ENCODE results near the gene NOS1AP.
A peak's percentile ranks its signal among the peaks of the same experiment; 100 is the strongest.

The NOS1AP gene

DNA sequence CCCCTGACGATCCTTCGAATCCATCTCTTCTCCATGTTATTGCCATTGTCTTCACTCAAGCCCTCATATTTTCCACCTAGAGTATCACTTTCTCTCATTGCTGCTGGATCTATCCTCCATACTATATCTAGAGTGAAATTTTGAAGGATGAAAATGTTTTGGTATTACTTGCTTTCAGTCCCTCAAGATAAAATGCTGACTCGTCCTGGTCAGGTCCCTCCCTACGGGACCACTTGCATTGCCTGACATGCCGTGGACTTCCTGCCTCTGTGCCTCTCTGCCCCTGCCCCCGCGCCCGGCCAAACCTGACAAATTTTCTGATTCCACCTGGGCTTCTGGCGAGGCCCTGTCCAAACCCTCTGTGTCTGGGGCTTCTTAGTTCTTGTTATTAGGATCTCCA, 283.6 kb downstream of the NOS1AP start:
- DNase-seq: no peak

DNA sequence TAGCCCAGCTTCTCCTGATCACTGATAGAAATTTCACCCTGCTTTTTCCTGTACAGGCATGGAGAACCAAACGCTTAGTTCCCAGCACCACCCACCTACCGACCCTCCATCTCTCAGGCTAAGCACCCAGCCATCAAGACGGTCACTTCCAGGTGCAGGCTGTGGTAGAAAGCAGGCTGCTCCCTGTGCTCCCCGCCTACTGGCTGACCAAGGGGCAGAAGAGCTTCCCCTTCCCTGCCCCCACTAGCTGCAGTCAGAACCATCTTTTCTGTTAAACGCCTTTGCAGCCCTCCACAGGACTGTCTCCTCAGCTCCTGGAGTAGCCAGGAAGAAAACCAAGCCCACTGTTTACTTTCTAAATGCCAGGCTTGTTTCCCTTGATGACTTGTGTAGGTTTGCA, 284.2 kb downstream of the NOS1AP start:
- DNase-seq: no peak

DNA sequence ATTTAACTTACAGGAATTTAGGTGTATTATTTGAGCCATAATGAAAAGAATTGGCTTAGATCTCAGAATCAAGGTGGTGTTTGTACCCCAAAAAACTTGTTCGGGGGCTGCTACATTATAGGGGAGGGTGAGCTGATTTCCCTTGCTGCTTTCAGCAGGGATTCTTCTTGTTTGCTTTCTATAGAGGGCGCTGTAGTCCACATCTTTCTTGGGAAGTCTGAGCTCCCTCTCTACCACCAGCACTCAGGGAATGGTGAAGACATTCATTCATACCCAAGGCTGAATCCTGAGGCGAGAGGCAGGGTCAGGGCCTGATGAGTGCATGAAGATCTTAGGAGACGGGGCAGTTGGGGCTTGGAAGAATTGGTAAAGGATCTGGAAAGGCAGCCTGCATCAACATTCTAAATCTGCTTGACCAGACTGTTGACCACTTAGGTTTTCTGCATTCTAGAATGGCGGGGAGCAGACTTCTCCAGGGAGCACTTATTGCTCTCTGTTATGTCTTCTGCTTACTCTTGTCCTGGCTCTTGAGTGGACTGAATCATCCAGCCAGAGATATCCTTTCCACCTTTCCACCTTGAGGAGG, 288.3 kb downstream of the NOS1AP start:
- DNase-seq: peak; percentile 49

DNA sequence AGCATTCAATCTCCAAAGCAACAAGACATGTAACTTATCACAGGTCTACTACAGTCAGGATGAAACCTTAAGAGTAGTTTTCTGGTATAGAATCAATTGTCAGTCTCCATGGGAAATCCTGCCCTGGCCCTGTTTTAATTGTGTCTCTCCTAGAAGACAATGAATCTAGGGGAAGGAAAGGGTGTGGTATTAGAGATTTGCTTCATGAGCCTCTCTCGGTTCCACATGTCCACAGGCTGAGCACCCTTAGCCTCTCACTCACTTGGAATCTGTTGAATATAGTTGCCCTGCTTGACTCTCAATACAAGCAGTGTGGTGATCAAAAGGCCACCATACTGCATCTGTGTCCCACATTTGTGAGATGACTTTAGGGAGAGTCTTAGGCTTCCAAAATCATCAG, 289.4 kb downstream of the NOS1AP start:
- no peak for DNase-seq

DNA sequence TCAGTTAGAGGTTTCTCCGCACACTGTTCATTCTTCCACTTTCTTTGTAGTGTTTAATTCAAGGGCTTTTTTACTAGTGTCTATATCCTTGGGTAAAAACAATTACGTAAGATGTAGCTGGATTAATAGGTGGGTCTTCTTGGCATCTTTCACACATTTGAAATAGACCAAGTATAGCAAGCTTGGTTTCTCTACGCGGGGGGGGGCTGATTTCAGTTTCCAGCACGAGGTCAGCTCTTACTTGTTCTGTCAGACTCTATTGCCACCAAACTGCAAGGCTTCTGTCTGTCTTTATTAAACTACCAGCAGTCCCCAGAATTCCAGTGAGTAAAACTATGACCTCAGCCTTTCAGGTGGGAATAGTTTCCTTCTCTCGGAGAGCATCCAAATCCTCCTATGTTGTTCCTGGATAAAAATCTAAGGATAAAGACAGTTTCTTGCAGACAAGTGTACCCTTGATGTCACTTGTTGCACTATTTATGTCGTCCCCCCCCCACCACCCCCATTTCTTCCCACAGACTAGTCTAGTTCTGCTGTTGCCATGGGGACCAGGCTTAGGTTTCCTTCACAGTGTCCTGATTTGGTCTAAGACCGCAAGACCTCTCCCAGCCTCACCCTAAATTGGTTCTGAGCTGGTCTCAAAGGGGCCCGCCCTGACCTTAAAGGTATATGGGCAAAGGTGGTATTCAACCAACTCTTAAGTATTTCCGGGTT, 290.2 kb downstream of the NOS1AP start:
- DNase-seq: no peak

DNA sequence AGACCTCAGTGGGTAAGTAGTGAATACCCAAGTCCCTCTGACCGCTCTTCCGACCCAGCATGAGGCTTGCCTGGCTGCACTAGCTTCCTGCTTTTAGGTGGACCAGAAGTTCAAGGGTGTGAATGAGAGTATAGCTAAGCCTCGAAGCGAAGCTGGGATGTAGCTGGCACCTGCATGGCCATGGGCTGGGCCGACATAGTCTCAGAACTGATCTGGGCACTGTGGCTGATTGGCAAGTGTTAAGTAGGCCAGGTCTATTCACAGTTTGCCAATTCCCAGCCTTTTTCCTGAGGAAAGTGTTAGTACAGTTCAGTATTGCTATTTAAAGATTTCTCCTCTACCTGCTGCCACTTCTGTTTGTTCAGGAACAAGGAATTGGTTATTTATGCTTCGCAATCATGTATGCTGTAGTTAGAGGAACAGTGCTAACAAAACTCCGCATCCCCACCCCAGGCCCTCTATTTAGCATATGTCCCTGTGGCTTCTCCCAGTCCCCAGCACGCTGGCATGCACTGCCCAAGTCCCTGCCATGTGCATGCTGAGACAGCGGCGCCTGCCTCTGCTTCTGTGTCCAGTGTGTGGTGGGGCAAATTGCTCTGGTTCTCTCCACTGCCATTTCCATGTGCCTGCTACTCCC, 290.9 kb downstream of the NOS1AP start:
- no peak for DNase-seq

DNA sequence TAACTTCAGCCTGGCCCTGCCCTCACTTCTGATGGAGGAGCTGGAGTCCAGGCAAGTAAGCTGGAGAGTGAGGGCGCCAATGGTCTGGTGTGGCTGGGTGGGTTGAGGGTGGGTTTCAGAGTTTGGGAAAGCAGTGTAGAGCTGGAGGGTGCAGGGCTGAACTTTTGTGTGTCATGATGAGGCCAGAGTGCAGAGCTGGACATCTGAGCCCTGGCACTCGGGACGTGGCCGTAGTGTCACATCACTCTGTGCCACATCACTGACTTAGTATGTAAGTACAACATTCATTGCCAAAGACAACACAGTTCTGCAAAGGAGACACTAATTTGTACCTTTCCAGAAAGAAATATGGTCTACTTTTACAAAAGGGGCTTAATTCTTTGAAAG, 291.4 kb downstream of the NOS1AP start:
- no peak for DNase-seq

DNA sequence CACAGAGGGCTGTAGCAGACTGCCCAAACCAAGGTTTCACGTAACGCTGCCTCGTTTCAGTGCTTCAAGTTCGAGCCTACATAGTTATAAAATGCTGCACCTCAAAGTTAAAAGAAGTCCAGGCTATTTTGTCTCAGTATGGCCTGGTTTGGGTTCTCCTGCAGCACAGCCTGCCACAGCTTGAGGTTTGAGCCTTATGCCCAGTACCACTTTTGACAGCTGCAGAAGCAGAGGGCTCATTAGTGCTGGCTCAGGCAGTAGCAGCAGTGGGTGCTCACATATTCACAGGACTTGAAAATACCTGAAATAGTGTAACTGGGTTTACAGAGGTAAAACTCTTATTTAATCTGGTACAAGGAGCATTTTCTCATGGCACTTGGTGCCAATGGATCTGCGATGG, 291.9 kb downstream of the NOS1AP start:
- no peak for DNase-seq

DNA sequence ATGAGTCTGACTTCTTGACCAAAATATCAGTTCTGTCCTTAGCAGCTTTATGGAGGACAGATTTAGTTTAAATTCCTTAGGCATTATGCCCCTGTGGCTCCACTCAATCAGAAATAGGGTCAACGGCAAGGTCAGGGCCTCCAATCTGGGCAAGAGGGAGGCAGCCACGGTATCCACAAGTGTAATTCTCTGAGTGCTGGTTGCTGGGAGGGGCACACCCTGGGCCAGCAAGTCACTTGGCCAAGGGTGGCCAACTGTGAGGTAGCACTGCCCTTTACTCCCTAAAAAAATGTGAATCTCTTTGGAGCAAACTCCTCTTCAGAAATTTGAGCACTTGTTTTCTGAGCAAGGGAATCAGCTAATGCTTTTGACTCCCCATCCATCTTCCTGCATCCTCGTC, 294.3 kb downstream of the NOS1AP start:
- DNase-seq: no peak

DNA sequence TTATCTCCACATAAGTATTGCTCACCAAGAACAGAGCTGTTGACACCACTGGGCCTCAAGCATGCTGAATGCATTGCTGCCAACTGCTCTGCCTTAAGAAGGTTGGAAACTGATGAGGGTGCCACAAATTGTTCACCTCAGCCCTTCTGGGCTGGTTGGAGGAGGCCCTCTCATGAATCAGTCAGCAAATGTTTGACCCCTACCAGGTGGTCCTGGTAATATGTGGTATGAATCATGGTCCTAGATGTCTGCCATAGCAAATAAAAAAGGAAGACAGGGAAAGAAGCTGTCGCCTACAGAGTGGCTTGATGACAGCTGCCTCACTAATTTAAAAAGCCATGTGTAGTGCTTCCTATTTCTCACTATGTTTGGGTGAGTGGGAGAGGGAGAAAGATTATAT, 295.0 kb downstream of the NOS1AP start:
- DNase-seq: no peak

DNA sequence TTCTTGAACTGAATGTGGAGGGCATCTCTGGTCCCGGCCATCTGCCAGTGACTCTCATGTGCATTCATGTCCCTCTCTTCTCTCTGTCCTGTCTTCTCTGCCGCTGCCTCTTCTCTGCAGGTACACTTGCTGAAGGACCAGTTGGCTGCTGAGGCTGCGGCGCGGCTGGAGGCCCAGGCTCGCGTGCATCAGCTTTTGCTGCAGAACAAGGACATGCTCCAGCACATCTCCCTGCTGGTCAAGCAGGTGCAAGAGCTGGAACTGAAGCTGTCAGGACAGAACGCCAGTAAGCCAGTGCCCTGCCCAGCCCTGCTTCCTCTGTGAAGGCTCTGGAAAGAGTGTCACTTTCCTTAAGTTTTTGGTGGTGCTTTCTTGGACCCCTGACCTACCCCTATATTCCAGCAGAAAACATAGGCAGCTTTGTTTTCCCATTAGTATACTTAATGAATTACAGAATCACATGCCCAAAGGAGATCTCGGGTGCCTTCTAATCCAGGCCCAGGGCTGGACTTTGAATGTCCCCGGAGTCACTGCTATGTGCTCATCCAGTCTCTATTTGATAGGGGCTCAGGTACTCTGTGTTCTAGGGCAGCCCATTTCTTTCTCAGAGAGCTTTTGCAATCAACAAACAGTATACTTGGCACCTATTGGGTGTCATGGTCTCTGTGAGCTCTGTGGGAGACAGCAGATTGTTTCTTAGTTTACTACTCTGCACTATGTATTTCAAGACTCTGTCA, 296.0 kb downstream of the NOS1AP start:
- no peak for DNase-seq

DNA sequence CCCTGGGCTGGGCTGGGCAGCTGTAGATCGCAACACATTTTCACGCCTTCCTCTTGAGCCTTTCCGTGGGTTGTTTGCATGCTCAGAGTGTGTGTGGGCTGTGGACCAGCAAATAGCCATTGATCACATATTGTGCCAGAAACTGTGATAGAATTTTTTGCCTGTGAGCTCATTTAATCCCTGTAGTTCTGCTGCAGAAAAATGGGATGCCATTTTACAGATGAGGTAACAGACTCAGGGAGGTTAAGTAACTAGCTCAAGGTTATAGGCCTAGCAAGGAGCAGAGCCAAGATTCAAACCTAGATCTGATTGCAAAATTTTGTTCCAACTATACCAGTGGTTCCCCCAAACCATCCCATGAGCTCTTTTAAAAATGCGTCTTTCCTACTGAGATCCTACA, 296.7 kb downstream of the NOS1AP start:
- no peak for DNase-seq

DNA sequence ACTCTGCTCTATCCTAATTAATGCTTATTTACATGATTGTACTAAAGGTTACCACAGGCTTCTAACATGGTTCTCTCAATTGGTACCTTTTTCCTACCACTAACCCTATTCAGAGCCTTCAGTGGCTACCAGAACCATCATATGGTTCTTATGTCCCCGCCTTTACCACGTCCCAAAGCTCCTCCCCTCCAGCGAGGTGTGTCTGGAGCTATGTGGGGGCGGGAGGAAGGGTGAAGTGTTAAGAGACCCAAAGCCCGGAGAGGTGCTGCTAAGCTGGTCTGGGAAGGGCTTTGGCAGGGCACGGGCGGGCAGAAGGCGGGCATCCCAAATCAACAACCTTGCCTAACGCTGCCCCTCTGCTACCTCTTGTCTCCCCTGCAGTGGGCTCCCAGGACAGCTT, 297.2 kb downstream of the NOS1AP start:
- DNase-seq: no peak

DNA sequence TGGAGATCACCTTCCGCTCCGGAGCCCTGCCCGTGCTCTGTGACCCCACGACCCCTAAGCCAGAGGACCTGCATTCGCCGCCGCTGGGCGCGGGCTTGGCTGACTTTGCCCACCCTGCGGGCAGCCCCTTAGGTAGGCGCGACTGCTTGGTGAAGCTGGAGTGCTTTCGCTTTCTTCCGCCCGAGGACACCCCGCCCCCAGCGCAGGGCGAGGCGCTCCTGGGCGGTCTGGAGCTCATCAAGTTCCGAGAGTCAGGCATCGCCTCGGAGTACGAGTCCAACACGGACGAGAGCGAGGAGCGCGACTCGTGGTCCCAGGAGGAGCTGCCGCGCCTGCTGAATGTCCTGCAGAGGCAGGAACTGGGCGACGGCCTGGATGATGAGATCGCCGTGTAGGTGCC, 297.6 kb downstream of the NOS1AP start:
- DNase-seq: no peak

DNA sequence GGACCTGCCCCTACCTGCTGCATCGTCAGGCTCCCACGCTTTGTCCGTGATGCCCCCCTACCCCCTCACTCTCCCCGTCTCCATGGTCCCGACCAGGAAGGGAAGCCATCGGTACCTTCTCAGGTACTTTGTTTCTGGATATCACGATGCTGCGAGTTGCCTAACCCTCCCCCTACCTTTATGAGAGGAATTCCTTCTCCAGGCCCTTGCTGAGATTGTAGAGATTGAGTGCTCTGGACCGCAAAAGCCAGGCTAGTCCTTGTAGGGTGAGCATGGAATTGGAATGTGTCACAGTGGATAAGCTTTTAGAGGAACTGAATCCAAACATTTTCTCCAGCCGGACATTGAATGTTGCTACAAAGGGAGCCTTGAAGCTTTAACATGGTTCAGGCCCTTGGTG, 298.3 kb downstream of the NOS1AP start:
- DNase-seq: no peak

DNA sequence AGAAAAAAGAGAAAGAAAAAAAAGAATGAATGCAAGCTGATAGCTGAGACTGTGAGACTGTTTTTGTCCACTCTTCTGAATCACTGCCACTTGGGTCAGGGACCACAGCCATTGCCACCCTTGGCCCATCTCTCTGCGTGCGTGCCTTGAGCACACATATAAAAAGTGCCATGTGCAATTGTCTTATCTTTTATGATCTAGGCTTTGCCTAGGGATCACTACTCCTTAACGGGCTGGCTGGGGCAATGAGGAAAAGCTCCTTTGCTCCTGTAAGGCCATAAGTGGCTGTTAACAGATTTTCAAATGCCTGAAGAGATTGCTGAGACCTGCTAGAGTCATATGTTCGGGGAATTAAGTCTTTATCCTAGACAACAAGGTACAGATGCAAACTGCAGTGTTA, 299.0 kb downstream of the NOS1AP start:
- no peak for DNase-seq

DNA sequence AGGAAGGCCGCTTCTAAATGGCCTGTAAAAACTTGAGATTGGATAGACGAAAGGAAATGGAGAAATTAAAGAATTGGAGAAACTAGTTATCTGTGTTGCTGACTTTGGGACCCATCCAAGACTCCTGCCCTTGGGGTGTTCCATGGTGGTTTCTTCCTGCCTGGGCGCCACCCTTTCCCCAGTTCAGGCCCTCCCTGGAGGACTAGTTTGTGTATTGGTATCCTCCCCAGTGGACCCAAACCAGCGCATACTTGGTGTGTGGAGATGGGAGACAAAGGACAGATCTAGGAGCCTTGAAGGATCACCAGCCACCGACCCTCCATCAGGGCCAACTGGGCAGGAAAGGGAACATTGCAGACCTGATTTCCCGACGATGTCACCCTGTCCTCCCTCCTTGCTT, 300.1 kb downstream of the NOS1AP start:
- no peak for DNase-seq

DNA sequence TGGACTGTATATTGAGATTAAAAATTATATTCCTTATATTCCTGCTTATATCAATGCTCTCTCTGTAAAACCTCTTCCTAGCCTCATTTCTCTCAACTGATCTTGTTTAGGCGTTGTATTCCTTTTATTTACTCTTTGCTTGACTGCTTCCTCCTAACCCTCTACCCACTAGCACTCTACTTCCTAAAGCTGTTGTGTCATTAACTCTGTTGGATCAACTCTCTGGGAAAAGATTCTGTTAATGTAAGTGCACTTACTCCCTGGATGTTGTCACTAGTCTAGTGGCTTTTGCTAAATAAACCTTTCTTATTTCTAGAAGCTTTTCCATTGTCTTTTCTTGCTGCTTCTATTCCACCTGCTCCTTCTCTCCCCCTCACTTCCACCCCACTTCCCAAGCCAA, 300.7 kb downstream of the NOS1AP start:
- DNase-seq: no peak

DNA sequence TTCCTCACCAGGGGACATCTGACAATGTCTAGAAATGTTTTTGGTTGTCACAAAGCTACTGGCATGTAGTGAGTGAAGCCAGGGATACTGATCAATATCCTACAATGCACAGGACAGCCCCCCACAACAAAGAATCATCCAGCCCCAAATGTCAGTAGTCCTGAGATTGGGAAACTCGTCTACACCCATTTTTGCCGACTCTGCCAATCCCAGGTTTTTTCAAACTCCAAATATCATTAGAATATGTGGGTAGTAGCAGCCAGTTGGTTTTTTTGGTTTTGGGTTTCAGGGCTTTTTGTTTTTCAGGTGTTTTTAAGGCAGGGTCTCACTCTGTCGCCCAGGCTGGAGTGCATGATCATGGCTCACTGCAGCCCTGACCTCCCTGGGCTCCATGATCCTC, 301.2 kb downstream of the NOS1AP start:
- DNase-seq: no peak

DNA sequence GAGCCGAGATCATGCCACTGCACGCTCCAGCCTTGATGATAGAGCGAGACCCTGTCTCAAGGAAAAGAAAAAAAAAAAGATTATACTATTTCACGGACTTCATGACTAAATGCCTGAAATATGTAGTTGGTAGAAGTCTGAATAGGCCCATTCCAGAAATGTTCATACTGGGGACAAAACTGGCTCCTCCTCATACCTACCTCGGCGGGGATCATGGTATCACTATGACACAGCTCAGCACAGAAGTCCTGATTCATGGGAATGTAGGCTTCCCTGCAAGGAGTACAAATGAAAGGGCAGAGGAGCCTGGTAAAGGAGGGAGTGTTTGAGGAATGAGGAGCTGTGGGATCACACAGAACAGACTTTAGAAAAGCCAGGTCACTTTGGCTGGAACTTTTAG, 302.1 kb downstream of the NOS1AP start:
- no peak for DNase-seq

DNA sequence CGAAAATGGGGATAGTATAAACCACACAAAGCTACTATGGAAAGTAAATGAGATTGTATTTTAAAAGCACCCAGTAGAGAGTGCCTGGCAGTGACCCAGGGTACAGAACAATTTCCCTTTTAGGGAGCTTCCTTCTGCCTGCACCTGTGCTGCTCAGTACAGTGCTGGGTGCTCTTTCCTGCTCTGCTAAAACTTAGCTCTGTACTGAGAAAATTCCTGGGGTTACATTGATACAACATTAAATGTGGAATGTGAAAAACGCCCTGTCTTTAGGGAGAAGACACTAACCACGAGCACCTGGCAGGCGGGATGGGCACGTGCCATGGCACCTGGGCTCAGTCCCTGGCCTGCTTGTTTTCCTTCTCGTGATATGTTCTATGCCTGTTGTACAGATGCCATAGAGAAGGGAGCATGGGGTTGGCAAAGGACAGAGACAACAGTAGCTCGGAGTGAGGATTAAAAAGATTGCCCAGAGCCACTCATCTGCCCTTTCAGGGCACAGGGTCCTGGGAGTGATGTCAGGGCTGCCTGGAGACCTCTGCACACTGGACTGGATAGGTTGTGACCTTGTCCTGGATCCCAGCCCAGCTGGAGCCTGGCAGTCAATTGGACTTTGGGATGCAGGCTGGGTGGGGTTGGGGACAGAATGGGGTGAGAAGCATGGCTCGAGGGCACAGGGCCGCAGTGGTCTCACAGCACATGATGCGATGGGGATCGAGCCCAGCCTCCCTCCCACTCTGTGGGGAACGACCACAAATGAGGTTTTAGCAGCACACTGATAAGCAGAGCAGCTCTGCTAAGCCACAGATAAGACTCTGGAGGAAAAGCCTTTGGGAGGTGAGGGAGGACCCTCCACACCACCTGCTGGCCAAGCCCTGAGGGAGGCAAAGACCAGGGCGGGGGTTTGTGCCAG, 302.9 kb downstream of the NOS1AP start:
- no peak for DNase-seq

DNA sequence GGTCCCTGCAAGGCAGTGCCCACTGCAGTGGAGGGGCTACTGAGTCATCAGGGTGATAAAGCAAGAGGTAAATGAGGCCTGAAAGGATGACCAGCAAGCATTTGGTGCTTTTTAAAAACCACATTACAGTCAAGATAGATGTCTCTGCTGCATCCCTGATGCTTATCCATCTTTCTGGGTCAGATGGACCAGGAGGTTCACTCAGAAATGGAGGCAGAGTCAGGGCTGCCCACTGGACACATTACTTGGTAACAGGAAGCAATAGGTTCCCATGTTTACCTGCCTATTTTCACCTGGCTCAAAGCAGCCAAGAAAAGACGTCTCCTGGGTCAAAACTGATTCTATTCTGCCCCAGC, 303.6 kb downstream of the NOS1AP start:
- DNase-seq: no peak
